C4-2B (cell line): ENCODE data around the gene MAPKAPK3.
"Not testable (repeated sequence)": the region's sequence is repeated elsewhere in the genome, so short reads cannot be mapped to it uniquely, and the experiment has no call there.

Source experiments
- H3K27ac ChIP-seq: fragments of 450-650 bp; 2 replicates; pipeline ENCODE4 v1.5.1; 2017
- ZFX ChIP-seq: fragments of 450-650 bp; IDR thresholded peaks from 2 replicates; pipeline ENCODE4 v1.6.1; 2017
- TF ChIP-seq, protein P1 (sequence below): fragments of 450-650 bp; conservative IDR thresholded peaks from 2 replicates; pipeline ENCODE4 v1.5.1; 2017; ENCODE audit warnings: mild to moderate bottlenecking

Gene MAPKAPK3

DNA sequence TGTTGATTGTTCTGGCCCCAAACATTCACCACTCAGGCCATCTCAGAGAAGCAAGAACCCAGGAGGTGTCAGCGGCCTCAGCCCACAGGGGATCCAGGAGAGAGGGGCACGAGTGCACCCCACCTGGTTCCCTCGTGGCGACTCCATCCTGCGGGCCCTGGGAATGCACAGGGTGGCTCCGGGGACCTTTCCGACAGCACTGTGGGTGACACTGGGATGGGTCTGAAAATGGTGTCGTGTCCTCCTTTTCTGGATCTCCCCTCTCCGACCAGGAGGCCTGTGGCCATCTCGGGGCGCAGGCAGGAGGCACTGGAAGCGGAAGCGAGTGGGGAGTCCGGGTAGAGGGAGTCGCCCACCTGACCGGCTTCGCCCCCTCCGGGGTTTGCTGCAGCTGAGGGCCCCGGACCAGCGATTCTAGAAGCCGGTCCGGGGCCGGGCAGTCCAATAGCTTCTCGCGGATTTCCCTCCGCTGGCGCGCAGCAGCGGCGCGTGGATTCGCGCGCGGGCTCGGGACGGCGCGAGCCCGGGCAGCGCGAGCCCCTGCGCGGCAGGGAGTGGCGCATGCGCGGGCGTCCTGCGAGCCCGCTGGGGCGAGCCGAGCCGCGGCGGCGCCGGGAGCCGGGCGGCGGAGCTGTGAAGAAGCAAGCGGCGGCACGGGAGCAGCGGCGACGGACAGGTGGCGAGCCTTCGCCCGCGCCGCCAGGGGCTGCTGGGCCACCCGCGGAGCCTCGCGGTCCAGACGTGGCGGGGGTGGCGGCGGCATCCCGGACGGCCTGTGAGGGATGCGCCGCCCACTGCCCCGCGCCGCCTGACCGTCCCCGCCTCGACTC, 57.6 kb downstream of the MAPKAPK3 start, which contains the start of gene DOCK3:
Gene DOCK3 (plus strand): TSS at position 579 of the 830 bp plus-strand sequence. CDS start 337 bp downstream, outside the sequence.
- TF ChIP-seq, protein P1, sequence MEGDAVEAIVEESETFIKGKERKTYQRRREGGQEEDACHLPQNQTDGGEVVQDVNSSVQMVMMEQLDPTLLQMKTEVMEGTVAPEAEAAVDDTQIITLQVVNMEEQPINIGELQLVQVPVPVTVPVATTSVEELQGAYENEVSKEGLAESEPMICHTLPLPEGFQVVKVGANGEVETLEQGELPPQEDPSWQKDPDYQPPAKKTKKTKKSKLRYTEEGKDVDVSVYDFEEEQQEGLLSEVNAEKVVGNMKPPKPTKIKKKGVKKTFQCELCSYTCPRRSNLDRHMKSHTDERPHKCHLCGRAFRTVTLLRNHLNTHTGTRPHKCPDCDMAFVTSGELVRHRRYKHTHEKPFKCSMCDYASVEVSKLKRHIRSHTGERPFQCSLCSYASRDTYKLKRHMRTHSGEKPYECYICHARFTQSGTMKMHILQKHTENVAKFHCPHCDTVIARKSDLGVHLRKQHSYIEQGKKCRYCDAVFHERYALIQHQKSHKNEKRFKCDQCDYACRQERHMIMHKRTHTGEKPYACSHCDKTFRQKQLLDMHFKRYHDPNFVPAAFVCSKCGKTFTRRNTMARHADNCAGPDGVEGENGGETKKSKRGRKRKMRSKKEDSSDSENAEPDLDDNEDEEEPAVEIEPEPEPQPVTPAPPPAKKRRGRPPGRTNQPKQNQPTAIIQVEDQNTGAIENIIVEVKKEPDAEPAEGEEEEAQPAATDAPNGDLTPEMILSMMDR, result no peak
- no peak for TF ChIP-seq ZFX
- no peak within 1 kb of the TSS; the same call in 1 of the 2 replicates for H3K27ac ChIP-seq

DNA sequence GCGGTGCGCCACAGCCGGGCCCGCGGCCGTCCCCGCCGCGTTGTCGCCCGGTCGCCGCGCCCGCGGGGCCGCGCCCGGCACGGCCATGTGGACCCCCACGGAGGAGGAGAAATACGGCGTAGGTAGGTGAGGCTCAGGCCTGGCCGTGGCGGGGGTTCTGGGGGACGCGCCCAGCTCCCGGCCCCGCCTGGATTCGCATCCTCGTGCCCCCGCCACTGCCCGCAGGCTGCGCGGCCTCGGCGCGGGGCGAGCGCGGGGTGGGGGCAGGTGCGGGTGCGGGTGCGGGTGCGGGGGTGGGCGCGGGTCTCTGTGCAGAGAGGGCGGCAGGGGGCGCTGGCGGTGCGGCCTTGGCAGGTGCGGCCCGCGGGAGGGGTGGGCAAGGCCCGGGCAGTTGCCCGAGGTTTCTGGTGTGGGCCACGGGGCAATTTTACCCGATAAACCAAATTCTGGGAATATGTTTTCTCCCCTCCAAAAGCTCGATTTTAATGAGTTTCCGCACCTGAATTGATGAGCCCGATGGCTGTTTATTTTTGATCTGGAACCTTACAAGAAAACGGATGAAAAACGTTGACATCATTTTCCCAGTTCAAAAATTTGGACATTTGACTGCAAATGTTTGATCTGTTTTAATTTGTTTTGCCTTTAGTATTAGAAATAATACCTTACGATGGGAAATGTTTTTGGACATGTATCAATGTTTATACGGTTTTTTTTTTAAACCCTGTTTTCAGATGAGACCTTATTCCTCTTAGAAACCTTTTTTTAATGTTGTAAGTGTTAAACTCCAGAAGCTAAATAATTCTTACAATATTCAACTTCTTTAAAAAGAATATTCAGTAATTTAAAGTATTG, 58.5 kb downstream of the MAPKAPK3 start:
- 0 out of 2 replicates have a peak, but pooled peaks have one; percentile 23 for TF ChIP-seq ZFX
- TF ChIP-seq, protein P1, result peak; percentile 85
- H3K27ac ChIP-seq, result no peak overlapping the region; the same call in 1 of the 2 replicates

DNA sequence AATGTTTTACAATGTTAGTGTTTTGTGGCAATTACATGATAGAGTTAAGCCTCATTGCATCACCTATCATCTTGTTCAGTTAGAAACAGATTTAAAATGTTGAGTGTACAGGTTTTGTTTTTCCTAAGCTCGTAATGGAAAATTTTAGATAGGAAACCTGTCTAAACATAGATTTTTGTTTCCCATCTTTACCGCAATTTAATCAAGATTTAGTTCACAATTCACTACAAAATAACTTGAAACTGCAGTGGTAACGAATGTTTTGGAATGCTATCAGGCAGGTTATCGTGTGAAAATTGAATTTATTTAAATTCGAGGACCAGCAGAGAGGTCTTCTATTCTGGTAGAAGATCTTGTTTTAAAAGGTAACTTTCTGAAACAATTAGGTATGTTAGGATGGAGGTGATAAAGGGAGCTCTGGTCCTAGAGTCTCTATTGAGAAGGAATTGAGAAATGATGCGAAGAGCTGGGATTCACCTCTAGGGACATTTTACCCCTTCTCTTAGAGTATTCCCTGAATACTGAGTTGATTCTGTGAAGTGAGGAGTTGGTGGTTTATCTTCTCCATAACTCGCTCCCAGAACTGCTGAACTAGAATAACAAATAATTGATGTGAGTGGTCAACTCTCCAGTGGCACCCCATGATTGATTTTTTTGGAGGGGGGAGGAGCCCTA, 59.2 kb downstream of the MAPKAPK3 start:
- H3K27ac ChIP-seq, result no peak overlapping the region
- no peak for TF ChIP-seq ZFX
- TF ChIP-seq, protein P1, result no peak

DNA sequence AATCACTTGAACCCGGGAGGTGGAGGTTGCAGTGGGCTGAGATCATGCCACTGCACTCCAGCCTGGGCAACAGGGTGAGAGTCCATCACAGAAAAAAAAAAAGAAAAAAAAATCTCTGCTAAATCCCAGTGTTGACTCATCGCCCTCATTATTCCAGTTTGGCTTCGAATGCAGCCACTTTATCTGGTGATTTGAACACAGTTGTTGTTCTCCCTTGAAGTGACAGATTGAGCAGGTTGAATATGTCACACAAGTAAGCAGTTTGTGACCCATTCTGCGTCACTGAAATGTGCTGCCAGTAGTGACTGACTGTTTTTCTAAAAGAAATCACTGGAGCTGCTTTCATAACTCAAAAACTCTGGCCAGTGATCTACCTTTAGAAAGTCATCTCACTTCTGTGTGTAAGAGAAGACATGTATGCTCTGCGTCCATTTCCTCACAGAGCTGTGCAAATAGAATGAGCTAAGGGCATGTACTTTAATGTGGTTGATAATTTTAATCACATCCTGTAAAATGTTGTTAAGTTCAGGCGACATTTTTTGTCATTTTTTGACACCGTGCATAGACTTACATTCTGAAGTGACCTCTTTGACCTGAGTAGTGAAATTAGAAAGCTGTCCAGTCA, 70.3 kb downstream of the MAPKAPK3 start:
- TF ChIP-seq, protein P1, result no peak
- TF ChIP-seq ZFX, result no peak
- no peak overlapping the region for H3K27ac ChIP-seq

DNA sequence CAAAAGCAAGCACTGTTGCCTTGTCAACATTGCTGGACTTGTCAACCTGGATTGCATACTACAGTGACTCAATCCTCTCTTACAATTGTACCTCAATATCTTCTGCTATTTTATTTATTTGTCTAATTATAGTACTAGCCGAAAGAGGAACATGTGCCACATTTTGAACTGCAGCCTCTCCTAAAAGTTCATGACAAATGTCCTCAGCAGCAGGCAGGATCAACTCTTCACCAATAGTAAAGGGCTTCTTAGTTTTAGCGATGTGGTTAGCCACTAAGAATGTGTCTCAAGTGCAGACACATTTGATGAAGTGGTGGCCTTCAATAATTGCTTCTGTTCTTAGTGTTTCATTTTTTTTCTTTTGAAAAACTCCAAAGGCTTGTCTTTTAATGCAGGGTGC, 71.0 kb downstream of the MAPKAPK3 start:
- H3K27ac ChIP-seq, result no peak overlapping the region
- TF ChIP-seq, protein P1, result no peak
- no peak for TF ChIP-seq ZFX

DNA sequence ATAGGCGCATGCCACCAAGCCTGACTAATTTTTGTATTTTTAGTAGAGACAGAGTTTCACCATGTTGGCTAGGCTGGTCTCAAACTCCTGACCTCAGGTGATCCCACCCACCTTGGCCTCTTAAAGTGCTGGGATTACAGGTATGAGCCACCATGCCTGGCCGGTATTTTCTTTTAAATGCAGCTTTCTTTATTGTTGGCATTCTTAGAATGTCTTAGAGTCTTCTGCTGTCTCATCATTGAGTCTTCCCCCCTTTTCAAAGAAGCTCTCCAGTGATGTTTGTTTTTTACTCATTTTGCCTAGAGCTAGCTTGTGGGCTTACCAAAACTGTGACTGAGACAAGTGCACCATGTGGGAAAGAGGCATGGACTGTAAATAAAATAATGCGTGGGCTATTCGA, 71.7 kb downstream of the MAPKAPK3 start:
- H3K27ac ChIP-seq, result not testable (repeated sequence)

DNA sequence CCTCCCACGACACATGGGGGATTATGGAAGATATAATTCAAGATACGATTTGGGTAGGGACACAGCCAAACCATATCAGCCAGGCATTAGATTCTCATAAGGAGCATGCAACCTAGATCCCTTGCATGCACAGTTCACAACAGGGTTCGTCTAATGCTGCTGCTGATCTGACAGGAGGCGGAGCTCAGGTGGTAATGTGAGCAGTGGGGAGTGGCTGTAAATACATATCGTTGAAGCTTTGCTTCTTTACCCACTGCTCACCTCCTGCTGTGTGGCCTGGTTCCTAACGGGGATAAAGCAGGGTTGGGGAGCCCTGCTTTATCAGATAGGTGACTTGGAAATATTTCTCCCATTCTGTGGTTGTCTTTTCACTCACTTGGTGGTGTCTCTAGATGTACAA, 72.6 kb downstream of the MAPKAPK3 start:
- TF ChIP-seq ZFX, result no peak
- TF ChIP-seq, protein P1, result no peak
- no peak overlapping the region for H3K27ac ChIP-seq
